Gastrocnemius medialis (tissue), 4 donors: ENCODE data around the gene GPRC5C. TPM values are rescaled to one million over a fixed set of nuclear protein-coding genes. Genes with fewer than 3 reads are reported as not detected.

Experiments
- ATAC-seq, 2 donors: fragments of 150-250 bp; one replicate each; pipeline ENCODE4 v1.9.1; 2016
- DNase-seq, 2 donors: peaks; one replicate each; pipeline ENCODE4 v3.0.0-alpha.2; 2019
- H3K27ac ChIP-seq, 4 donors: fragments of 200-600 bp; sonication (generic); 1 replicate in 1 of 4; 2 replicates in 3 of 4; pipeline ENCODE4 v1.5.1; 2016 to 2018; ENCODE audit warnings: mild to moderate bottlenecking in 2 of 4, moderate library complexity in 1 of 4
- H3K27me3 ChIP-seq, 3 donors: fragments of 200-600 bp; sonication (generic) in 2 of 3; 1 replicate in 1 of 3; 2 replicates in 2 of 3; pipeline versions ENCODE4 v1.5.1 to v1.6.0; 2016 to 2019; ENCODE audit warnings: mild to moderate bottlenecking in 1 of 3, moderate library complexity in 1 of 3
- H3K36me3 ChIP-seq, 2 donors: fragments of 200-600 bp; sonication (generic) in 1 of 2; one replicate each; pipeline ENCODE4 v1.5.1; 2017 to 2018
- H3K4me1 ChIP-seq, 2 donors: fragments of 200-600 bp; sonication (generic) in 1 of 2; one replicate each; pipeline ENCODE4 v1.5.1; 2016 to 2017; ENCODE audit warnings: mild to moderate bottlenecking in 2 of 2
- H3K4me3 ChIP-seq, 4 donors: fragments of 200-600 bp; sonication (generic) in 3 of 4; 1 replicate in 1 of 4; 2 replicates in 3 of 4; pipeline ENCODE4 v1.5.1; 2016 to 2019; ENCODE audit warnings: mild to moderate bottlenecking in 2 of 4
- H3K9me3 ChIP-seq, 3 donors: fragments of 200-600 bp; sonication (generic) in 2 of 3; 1 replicate in 1 of 3; 2 replicates in 2 of 3; pipeline ENCODE4 v1.5.1; 2016 to 2019
- CTCF ChIP-seq, 5 experiments: fragments of 450-650 bp in 3 of 5; fragments of 200-600 bp in 2 of 5; sonication (generic) in 2 of 5; IDR thresholded peaks in 4 of 5; conservative IDR thresholded peaks in 1 of 5; 1 replicate in 4 of 5; 2 replicates in 1 of 5; pipeline ENCODE4 v1.5.1; 2016 to 2019; ENCODE audit warnings: antibody characterized with exemption in 5 of 5, mild to moderate bottlenecking in 3 of 5, moderate library complexity in 3 of 5
- POLR2A ChIP-seq, 2 donors: fragments of 450-650 bp; IDR thresholded peaks; one replicate each; pipeline ENCODE4 v1.6.1; 2017; ENCODE audit warnings: antibody characterized with exemption in 2 of 2, mild to moderate bottlenecking in 2 of 2, moderate library complexity in 2 of 2
- in situ Hi-C, 4 donors: fragments of 200-750 bp; cut with MboI; loops; one replicate each; pipeline versions ENCODE4 v1.15.0 to v1.8.0; 2017; ENCODE audit warnings: low sequenced_read_pairs in 4 of 4
- intact Hi-C: fragments of 100-400 bp; cut with DNase I; formaldehyde crosslinking; loops from one replicate; pipeline ENCODE4 v1.15.1; 2023; ENCODE audit warnings: low total_unique reads
- total RNA-seq, 4 donors: library from RNA; depleted of rRNA; stranded (reverse); fragments of >200 nt; gene quantifications; one replicate each; pipeline versions ENCODE4 v1.1.0 to v1.2.3, GENCODE V29; 2016

Gene GPRC5C
- total RNA-seq, 4 donors from 2014 or later, result 80.4 to 138 (median 127) TPM

- no peaks in the 10 kb centered on the region for H3K36me3 ChIP-seq
- H3K27ac ChIP-seq, result no peak overlapping the region
- H3K9me3 ChIP-seq, result no peaks in the 10 kb centered on the region
- H3K4me3 ChIP-seq, result no peak overlapping the region
- TF ChIP-seq CTCF (IDR thresholded peaks at IDR 0.05 in 4 of 5, conservative IDR thresholded peaks at IDR 0.05 in 1 of 5) (no peak), POLR2A (IDR thresholded peaks at IDR 0.05) (no peak)
- no peaks in the 10 kb centered on the region for H3K27me3 ChIP-seq
- intact Hi-C loops, result loop anchor here (5.0 kb wide), 1 partner anchor 67 kb away; the partner anchor contains the start of gene CD300LB
- no peaks in the 10 kb centered on the region for H3K4me1 ChIP-seq
- ATAC-seq (no peak), DNase-seq (no peak)
- in situ Hi-C loops, result no loop called here
Observed at GRCh38 chr17:74464730-74465377, 33.0 kb downstream of the GPRC5C start.

GRCh38 chr17:74465378-74466110 is 33.7 kb downstream of the GPRC5C start:
- Histone ChIP-seq H3K9me3 (no peaks in the 10 kb centered on the region), H3K36me3 (no peaks in the 10 kb centered on the region), H3K4me1 (no peaks in the 10 kb centered on the region), H3K27me3 (no peaks in the 10 kb centered on the region), H3K4me3 (no peak overlapping the region), H3K27ac (no peak overlapping the region)
- TF ChIP-seq POLR2A (IDR thresholded peaks at IDR 0.05) (no peak), CTCF (IDR thresholded peaks at IDR 0.05 in 4 of 5, conservative IDR thresholded peaks at IDR 0.05 in 1 of 5) (no peak)
- ATAC-seq (no peak), DNase-seq (no peak)
- in situ Hi-C loops, result no loop called here
- intact Hi-C loops, result loop anchor here (5.0 kb wide), 1 partner anchor 67 kb away; the partner anchor contains the start of gene CD300LB

GRCh38 chr17:74466111-74466827 is 34.4 kb downstream of the GPRC5C start, which contains the start of gene CD300A:
Gene CD300A (plus strand): TSS chr17:74466634. CDS start chr17:74466704, 70 bp downstream.
- peak within 1 kb of the TSS in 1 of 4 donors; percentile 34 for H3K27ac ChIP-seq
- intact Hi-C loops (loop anchor here (5.0 kb wide), 1 partner anchor 66 kb away; the partner anchor contains the start of gene CD300LB), in situ Hi-C loops (no loop called here)
- DNase-seq (peak in 1 of 2 donors; percentile 38), ATAC-seq (no peak)
- H3K9me3 ChIP-seq, result no peaks in the 10 kb centered on the region
- H3K4me3 ChIP-seq, result peak within 1 kb of the TSS in 1 of 4 donors; percentile 30
- no peaks in the 10 kb centered on the region for H3K36me3 ChIP-seq
- TF ChIP-seq CTCF (IDR thresholded peaks at IDR 0.05 in 4 of 5, conservative IDR thresholded peaks at IDR 0.05 in 1 of 5), result no peak
- peak in 1 of 2 donors; percentile 14 for TF ChIP-seq POLR2A (IDR thresholded peaks at IDR 0.05)
- no peaks in the 10 kb centered on the region for H3K27me3 ChIP-seq
- no peaks in the 10 kb centered on the region for H3K4me1 ChIP-seq

- Histone ChIP-seq H3K27me3 (no peaks in the 10 kb centered on the region), H3K9me3 (no peaks in the 10 kb centered on the region), H3K27ac (peak overlapping the region in 1 of 4 donors; percentile 34), H3K36me3 (no peaks in the 10 kb centered on the region), H3K4me3 (peak overlapping the region in 1 of 4 donors; percentile 30), H3K4me1 (no peaks in the 10 kb centered on the region)
- ATAC-seq (no peak), DNase-seq (no peak)
- intact Hi-C loops (loop anchor here (5.0 kb wide), 1 partner anchor 65 kb away; the partner anchor contains the start of gene CD300LB), in situ Hi-C loops (no loop called here)
- no peak for TF ChIP-seq POLR2A (IDR thresholded peaks at IDR 0.05)
- no peak for TF ChIP-seq CTCF (IDR thresholded peaks at IDR 0.05 in 4 of 5, conservative IDR thresholded peaks at IDR 0.05 in 1 of 5)
Observed at GRCh38 chr17:74466828-74467184, 34.9 kb downstream of the GPRC5C start.
